ENCODE data around the gene OVOL3. TPM values are rescaled to one million over a fixed set of nuclear protein-coding genes. Genes with fewer than 3 reads are reported as not detected.

The OVOL3 gene
- total and polyA plus RNA-seq, 5 donors from 2014 or later, result not detected

GRCh38 chr19:36090910-36091695, 19.8 kb upstream of the OVOL3 start:
- H3K9me3 ChIP-seq (ENCODE audit: control insufficient read depth in 2 of 2, low read length in 2 of 2), result no peaks in the 10 kb centered on the region
- ATAC-seq (ENCODE audit: low read depth in 2 of 2) (no peak), DNase-seq (no peak)
- Mint-ChIP-seq H3K27me3 (no peaks in the 10 kb centered on the region), H3K4me3 (no peak overlapping the region), H3K36me3 (peaks cover 5% of the 10 kb centered on the region), H3K9me3 (no peaks in the 10 kb centered on the region), H3K27ac (no peak overlapping the region), H3K4me1 (peaks cover 0 to 15% (median 6%) of the 10 kb centered on the region in 4 donors)
- H3K36me3 ChIP-seq (ENCODE audit: control insufficient read depth, insufficient read depth, low read length), result no peaks in the 10 kb centered on the region
- H3K27me3 ChIP-seq (ENCODE audit: control insufficient read depth, insufficient read depth, low read length), result no peaks in the 10 kb centered on the region
- no peaks in the 10 kb centered on the region for H3K4me1 ChIP-seq (ENCODE audit: control insufficient read depth, insufficient read depth, low read length, poor library complexity, severe bottlenecking)
- no peak overlapping the region for H3K27ac ChIP-seq (ENCODE audit: insufficient read depth, low read length, poor library complexity, severe bottlenecking)
- no peak overlapping the region for H3K4me3 ChIP-seq (ENCODE audit: low read depth, low read length)

GRCh38 chr19:36092566-36092965, 18.4 kb upstream of the OVOL3 start:
- H3K4me3 ChIP-seq (ENCODE audit: low read depth, low read length), result no peak overlapping the region
- peaks cover 0 to 15% (median 6%) of the 10 kb centered on the region in 4 donors for H3K4me1 Mint-ChIP-seq

GRCh38 chr19:36093146-36093662, 17.7 kb upstream of the OVOL3 start:
- no peak overlapping the region for H3K4me3 ChIP-seq (ENCODE audit: low read depth, low read length)
- no peaks in the 10 kb centered on the region for H3K36me3 ChIP-seq (ENCODE audit: control insufficient read depth, insufficient read depth, low read length)
- no peaks in the 10 kb centered on the region for H3K27me3 ChIP-seq (ENCODE audit: control insufficient read depth, insufficient read depth, low read length)
- Mint-ChIP-seq H3K36me3 (peaks cover 12% of the 10 kb centered on the region), H3K9me3 (no peaks in the 10 kb centered on the region), H3K27me3 (no peaks in the 10 kb centered on the region), H3K27ac (peak overlapping the region in 2 of 3 donors; percentile 47 to 78), H3K4me3 (no peak overlapping the region), H3K4me1 (peaks cover 0 to 15% (median 6%) of the 10 kb centered on the region in 4 donors)
- no peak overlapping the region for H3K27ac ChIP-seq (ENCODE audit: insufficient read depth, low read length, poor library complexity, severe bottlenecking)
- DNase-seq, result peak in 1 of 3 donors; percentile 9
- no peaks in the 10 kb centered on the region for H3K4me1 ChIP-seq (ENCODE audit: control insufficient read depth, insufficient read depth, low read length, poor library complexity, severe bottlenecking)
- no peak for ATAC-seq (ENCODE audit: low read depth in 2 of 2)
- H3K9me3 ChIP-seq (ENCODE audit: control insufficient read depth in 2 of 2, low read length in 2 of 2), result no peaks in the 10 kb centered on the region

More at GRCh38 chr19:36092566-36092965, 18.4 kb upstream of the OVOL3 start:
- Histone ChIP-seq H3K27ac (ENCODE audit: insufficient read depth, low read length, poor library complexity, severe bottlenecking) (no peak overlapping the region), H3K36me3 (ENCODE audit: control insufficient read depth, insufficient read depth, low read length) (no peaks in the 10 kb centered on the region), H3K27me3 (ENCODE audit: control insufficient read depth, insufficient read depth, low read length) (no peaks in the 10 kb centered on the region), H3K4me1 (ENCODE audit: control insufficient read depth, insufficient read depth, low read length, poor library complexity, severe bottlenecking) (no peaks in the 10 kb centered on the region), H3K9me3 (ENCODE audit: control insufficient read depth in 2 of 2, low read length in 2 of 2) (no peaks in the 10 kb centered on the region)
- Mint-ChIP-seq H3K27me3 (no peaks in the 10 kb centered on the region), H3K9me3 (no peaks in the 10 kb centered on the region), H3K36me3 (peaks cover 12% of the 10 kb centered on the region), H3K27ac (peak overlapping the region in 1 of 3 donors; percentile 78), H3K4me3 (no peak overlapping the region)
- DNase-seq (no peak), ATAC-seq (ENCODE audit: low read depth in 2 of 2) (no peak)

- Histone ChIP-seq H3K4me1 (ENCODE audit: control insufficient read depth, insufficient read depth, low read length, poor library complexity, severe bottlenecking) (no peaks in the 10 kb centered on the region), H3K27ac (ENCODE audit: insufficient read depth, low read length, poor library complexity, severe bottlenecking) (no peak overlapping the region), H3K36me3 (ENCODE audit: control insufficient read depth, insufficient read depth, low read length) (no peaks in the 10 kb centered on the region), H3K27me3 (ENCODE audit: control insufficient read depth, insufficient read depth, low read length) (no peaks in the 10 kb centered on the region), H3K4me3 (ENCODE audit: low read depth, low read length) (no peak overlapping the region), H3K9me3 (ENCODE audit: control insufficient read depth in 2 of 2, low read length in 2 of 2) (no peaks in the 10 kb centered on the region)
- H3K27me3 Mint-ChIP-seq, result no peaks in the 10 kb centered on the region
- ATAC-seq (ENCODE audit: low read depth in 2 of 2), result no peak
- peaks cover 0 to 15% (median 6%) of the 10 kb centered on the region in 4 donors for H3K4me1 Mint-ChIP-seq
- peaks cover 10% of the 10 kb centered on the region for H3K36me3 Mint-ChIP-seq
- no peaks in the 10 kb centered on the region for H3K9me3 Mint-ChIP-seq
- DNase-seq, result no peak
- H3K4me3 Mint-ChIP-seq, result no peak overlapping the region
- peak overlapping the region in 2 of 3 donors; percentile 47 to 78 for H3K27ac Mint-ChIP-seq
Measured at GRCh38 chr19:36093687-36094086, 17.3 kb upstream of the OVOL3 start.

GRCh38 chr19:36097036-36097435, 13.9 kb upstream of the OVOL3 start:
- ATAC-seq (ENCODE audit: low read depth in 2 of 2), result no peak
- Histone ChIP-seq H3K4me3 (ENCODE audit: low read depth, low read length) (no peak overlapping the region), H3K4me1 (ENCODE audit: control insufficient read depth, insufficient read depth, low read length, poor library complexity, severe bottlenecking) (no peaks in the 10 kb centered on the region), H3K27me3 (ENCODE audit: control insufficient read depth, insufficient read depth, low read length) (no peaks in the 10 kb centered on the region), H3K36me3 (ENCODE audit: control insufficient read depth, insufficient read depth, low read length) (no peaks in the 10 kb centered on the region), H3K27ac (ENCODE audit: insufficient read depth, low read length, poor library complexity, severe bottlenecking) (no peak overlapping the region), H3K9me3 (ENCODE audit: control insufficient read depth in 2 of 2, low read length in 2 of 2) (no peaks in the 10 kb centered on the region)
- Mint-ChIP-seq H3K27me3 (no peaks in the 10 kb centered on the region), H3K9me3 (no peaks in the 10 kb centered on the region), H3K27ac (peak overlapping the region in 1 of 3 donors; percentile 31), H3K4me3 (no peak overlapping the region), H3K4me1 (peaks cover 0 to 15% (median 6%) of the 10 kb centered on the region in 4 donors), H3K36me3 (peaks cover 8% of the 10 kb centered on the region)
- no peak for DNase-seq

- Histone ChIP-seq H3K4me1 (ENCODE audit: control insufficient read depth, insufficient read depth, low read length, poor library complexity, severe bottlenecking) (no peaks in the 10 kb centered on the region), H3K9me3 (ENCODE audit: control insufficient read depth in 2 of 2, low read length in 2 of 2) (no peaks in the 10 kb centered on the region), H3K27ac (ENCODE audit: insufficient read depth, low read length, poor library complexity, severe bottlenecking) (no peak overlapping the region), H3K27me3 (ENCODE audit: control insufficient read depth, insufficient read depth, low read length) (no peaks in the 10 kb centered on the region), H3K36me3 (ENCODE audit: control insufficient read depth, insufficient read depth, low read length) (no peaks in the 10 kb centered on the region), H3K4me3 (ENCODE audit: low read depth, low read length) (no peak overlapping the region)
- DNase-seq (no peak), ATAC-seq (ENCODE audit: low read depth in 2 of 2) (no peak)
- Mint-ChIP-seq H3K4me1 (no peaks in the 10 kb centered on the region), H3K9me3 (no peaks in the 10 kb centered on the region), H3K4me3 (no peak overlapping the region), H3K27ac (no peak overlapping the region), H3K36me3 (peaks cover 8% of the 10 kb centered on the region), H3K27me3 (no peaks in the 10 kb centered on the region)
Measured at GRCh38 chr19:36099166-36099785, 11.7 kb upstream of the OVOL3 start.

GRCh38 chr19:36100476-36100875, 10.5 kb upstream of the OVOL3 start:
- Mint-ChIP-seq H3K27ac (peak overlapping the region in 1 of 3 donors; percentile 87), H3K36me3 (peaks cover 8% of the 10 kb centered on the region), H3K4me3 (no peak overlapping the region), H3K27me3 (no peaks in the 10 kb centered on the region), H3K4me1 (no peaks in the 10 kb centered on the region), H3K9me3 (no peaks in the 10 kb centered on the region)
- DNase-seq, result no peak
- H3K27ac ChIP-seq (ENCODE audit: insufficient read depth, low read length, poor library complexity, severe bottlenecking), result no peak overlapping the region
- no peaks in the 10 kb centered on the region for H3K9me3 ChIP-seq (ENCODE audit: control insufficient read depth in 2 of 2, low read length in 2 of 2)
- no peaks in the 10 kb centered on the region for H3K27me3 ChIP-seq (ENCODE audit: control insufficient read depth, insufficient read depth, low read length)
- ATAC-seq (ENCODE audit: low read depth in 2 of 2), result no peak
- no peaks in the 10 kb centered on the region for H3K36me3 ChIP-seq (ENCODE audit: control insufficient read depth, insufficient read depth, low read length)
- H3K4me3 ChIP-seq (ENCODE audit: low read depth, low read length), result no peak overlapping the region
- H3K4me1 ChIP-seq (ENCODE audit: control insufficient read depth, insufficient read depth, low read length, poor library complexity, severe bottlenecking), result no peaks in the 10 kb centered on the region

Measured in CD4-positive, CD25-positive, alpha-beta regulatory T cell (primary cell).